Endothelial cell of umbilical vein (primary cell): ENCODE results near the gene STK17B. TPM values are rescaled to one million over a fixed set of nuclear protein-coding genes. Genes with fewer than 3 reads are reported as not detected.

Experiments used
- BruUV-seq: library from RNA; stranded (reverse); fragments of 400-500 nt; replicated peaks from 2 replicates; lab custom pipeline; 2021; lab: Mats Ljungman, UMichigan
- CTCF ChIA-PET: fragments of 300-600, 350-600 bp; sonication (Branson Sonifier 250); formaldehyde crosslinking; loops from one replicate; lab custom pipeline; 2021; ENCODE audit warnings: antibody characterized with exemption, inconsistent platforms; lab: Charles Lee
- POLR2A ChIA-PET: fragments of 300-600, 350-600 bp; sonication (Branson Sonifier 250); formaldehyde crosslinking; loops from one replicate; lab custom pipeline; 2021; ENCODE audit warnings: antibody characterized with exemption, inconsistent platforms; lab: Charles Lee
- DNase-seq: peaks from one replicate; pipeline ENCODE4 v3.0.0-alpha.2; 2011; ENCODE audit warnings: low read depth, low spot score
- FAIRE-seq: peaks from 2 replicates; lab custom pipeline; 2011; peaks lifted over from hg19 to GRCh38; lab: Jason Lieb, UNC
- H2AFZ ChIP-seq: 2 replicates; pipeline ENCODE4 v1.6.0; 2012; ENCODE audit warnings: low read depth, low read length, control low read depth, inconsistent platforms
- H3K27ac ChIP-seq: 2 replicates; pipeline ENCODE4 v1.5.1; 2011; ENCODE audit warnings: low read depth, mild to moderate bottlenecking, control low read depth, low read length, moderate library complexity; ENCODE audit not compliant: insufficient read depth
- H3K27me3 ChIP-seq, 2 experiments: 2 replicates each; pipeline versions ENCODE4 v1.6.0 to v1.6.1; 2011; ENCODE audit warnings: low read length in 2 of 2, mixed read lengths in 1 of 2; ENCODE audit not compliant: control insufficient read depth in 2 of 2, insufficient read depth in 2 of 2
- H3K36me3 ChIP-seq, 2 experiments: 2 replicates in 1 of 2; 3 replicates in 1 of 2; pipeline ENCODE4 v1.5.1; 2011; ENCODE audit warnings: low read length in 2 of 2, mild to moderate bottlenecking in 1 of 2, moderate library complexity in 1 of 2; ENCODE audit not compliant: control insufficient read depth in 2 of 2, insufficient read depth in 2 of 2; ENCODE audit errors: extremely low read depth in 1 of 2
- H3K4me1 ChIP-seq: 3 replicates; pipeline ENCODE4 v1.5.1; 2011; ENCODE audit warnings: mild to moderate bottlenecking, low read length; ENCODE audit not compliant: control insufficient read depth, insufficient read depth; ENCODE audit errors: extremely low read depth
- H3K4me2 ChIP-seq: 2 replicates; pipeline ENCODE4 v1.6.1; 2011; ENCODE audit warnings: low read length, control low read depth, mixed read lengths; ENCODE audit not compliant: insufficient read depth
- H3K4me3 ChIP-seq, 3 experiments: fragments of 200-600 bp in 1 of 3; sonication (generic), shearing (Covaris generic) in 1 of 3; replicated peaks in 1 of 3; 2 replicates each; pipeline ENCODE4 v1.5.1; 2011 to 2016; ENCODE audit warnings: control low read depth in 3 of 3, low read length in 3 of 3, mild to moderate bottlenecking in 2 of 3, inconsistent platforms in 1 of 3, low read depth in 1 of 3, moderate library complexity in 1 of 3; ENCODE audit not compliant: insufficient read depth in 1 of 3
- H3K79me2 ChIP-seq: 2 replicates; pipeline ENCODE4 v1.6.0; 2012; ENCODE audit warnings: low read length, inconsistent platforms; ENCODE audit not compliant: control insufficient read depth, insufficient read depth
- H3K9ac ChIP-seq: replicated peaks from 2 replicates; pipeline ENCODE3; 2011; ENCODE audit warnings: low read length, control low read depth; ENCODE audit not compliant: insufficient read depth; ENCODE audit errors: extremely low read depth
- H3K9me1 ChIP-seq: replicated peaks from 3 replicates; pipeline ENCODE4 v1.6.0; 2011; ENCODE audit warnings: mild to moderate bottlenecking, low read length; ENCODE audit not compliant: control insufficient read depth, insufficient read depth; ENCODE audit errors: extremely low read depth
- H3K9me3 ChIP-seq: replicated peaks from 2 replicates; pipeline ENCODE4 v1.5.1; 2012; ENCODE audit warnings: low read length, inconsistent platforms; ENCODE audit not compliant: control insufficient read depth, insufficient read depth
- H4K20me1 ChIP-seq: replicated peaks from 2 replicates; pipeline ENCODE3; 2011; ENCODE audit warnings: mild to moderate bottlenecking, low read length; ENCODE audit not compliant: control insufficient read depth, insufficient read depth; ENCODE audit errors: extremely low read depth
- CTCF ChIP-seq, 2 donors: IDR thresholded peaks; 1 replicate in 1 of 2; 2 replicates in 1 of 2; pipeline ENCODE4 v1.5.1; 2011; ENCODE audit warnings: low read length in 2 of 2, mild to moderate bottlenecking in 2 of 2, moderate library complexity in 2 of 2, control low read depth in 1 of 2, inconsistent platforms in 1 of 2, low read depth in 1 of 2; ENCODE audit not compliant: insufficient read depth in 1 of 2; ENCODE audit errors: extremely low read depth in 1 of 2
- JUN ChIP-seq: IDR thresholded peaks from 2 replicates; pipeline ENCODE4 v1.6.1; 2011; ENCODE audit warnings: borderline replicate concordance, low read depth; ENCODE audit not compliant: insufficient read length, insufficient read depth
- POLR2AphosphoS5 ChIP-seq: IDR thresholded peaks from 2 replicates; pipeline ENCODE4 v1.6.1; 2012; ENCODE audit warnings: low read depth, mild to moderate bottlenecking, control low read depth, low read length, moderate library complexity; ENCODE audit not compliant: insufficient read depth
- dilution Hi-C: fragments of 300-500 bp; cut with MboI; formaldehyde crosslinking; loops from one replicate; pipeline ENCODE4 v1.15.0; 2019; ENCODE audit warnings: low sequenced_read_pairs; ENCODE audit not compliant: extremely low pct_ligation_motif_present
- intact Hi-C: fragments of 100-400 bp; cut with micrococcal nuclease; formaldehyde crosslinking; loops from one replicate; pipeline ENCODE4 v1.10.0; 2022
- polyA plus RNA-seq, 4 experiments: library from polyadenylated mRNA; depleted of rRNA in 3 of 4; stranded (reverse) in 3 of 4; unstranded in 1 of 4; fragments of >200 nt; gene quantifications; 2 replicates each; pipeline versions ENCODE4 v1.2.1 to v1.2.3, GENCODE V29; 2011 to 2012; ENCODE audit warnings: missing spikeins in 1 of 4
- total RNA-seq: library from RNA; stranded (reverse); gene quantifications from 2 replicates; pipeline ENCODE4 v1.2.3, GENCODE V29; 2021

STK17B gene
- total and polyA plus RNA-seq, 2 donors (not counting 3 experiments of a cell fraction or from before 2014, with no cell fraction given), result 2.5 to 16.6 TPM

GRCh38 chr2:196131384-196131937, 39.9 kb downstream of the STK17B start:
- peaks cover 0 to 3% of the 10 kb centered on the region in 2 experiments for H3K36me3 ChIP-seq
- TF ChIP-seq JUN (no peak), CTCF (IDR thresholded peaks at IDR 0.05; ENCODE audit: extremely low read depth in 1 of 2, insufficient read depth in 1 of 2, low read depth in 1 of 2, low read length in 2 of 2) (peak in 1 of 2 donors; percentile 19)
- peak; percentile 18 for DNase-seq
- intact Hi-C loops, result loop anchor here (1.0 to 5.0 kb wide), 3 partner anchors 39 to 206 kb away; partner anchors contain the start of gene STK17B
- no peak overlapping the region for H3K9ac ChIP-seq
- BruUV-seq, result no TSS peak
- H3K4me1 ChIP-seq, result no peaks in the 10 kb centered on the region
- H3K79me2 ChIP-seq, result no peaks in the 10 kb centered on the region
- dilution Hi-C loops, result no loop called here
- peak; percentile 60 for FAIRE-seq
- no peak overlapping the region for H3K27ac ChIP-seq
- H3K9me3 ChIP-seq, result peaks cover 4% of the 10 kb centered on the region
- POLR2A ChIA-PET, result no interaction called here
- no peak overlapping the region for H3K4me3 ChIP-seq
- H3K4me2 ChIP-seq, result no peak overlapping the region
- CTCF ChIA-PET, result no interaction called here
- H3K9me1 ChIP-seq, result no peaks in the 10 kb centered on the region
- no peaks in the 10 kb centered on the region for H4K20me1 ChIP-seq
- H2AFZ ChIP-seq, result no peak overlapping the region
- no peaks in the 10 kb centered on the region for H3K27me3 ChIP-seq

GRCh38 chr2:196130039-196130825, 41.1 kb downstream of the STK17B start:
- FAIRE-seq (no peak), DNase-seq (no peak)
- BruUV-seq, result no TSS peak
- TF ChIP-seq POLR2AphosphoS5, result no peak
- TF ChIP-seq CTCF (IDR thresholded peaks at IDR 0.05; ENCODE audit: extremely low read depth in 1 of 2, insufficient read depth in 1 of 2, low read depth in 1 of 2, low read length in 2 of 2), result no peak
- no peaks in the 10 kb centered on the region for H3K27me3 ChIP-seq
- no peak overlapping the region for H3K27ac ChIP-seq
- no peaks in the 10 kb centered on the region for H3K79me2 ChIP-seq
- no peaks in the 10 kb centered on the region for H3K9me1 ChIP-seq
- H3K4me2 ChIP-seq, result no peak overlapping the region
- no peaks in the 10 kb centered on the region for H4K20me1 ChIP-seq
- no peak overlapping the region for H3K9ac ChIP-seq
- peaks cover 0 to 3% of the 10 kb centered on the region in 2 experiments for H3K36me3 ChIP-seq
- intact Hi-C loops, result loop anchor here (2.0 to 5.0 kb wide), 2 partner anchors 41 to 207 kb away; partner anchors contain the start of gene STK17B
- ChIA-PET POLR2A (no interaction called here), CTCF (no interaction called here)
- no peaks in the 10 kb centered on the region for H3K4me1 ChIP-seq
- no peak overlapping the region for H2AFZ ChIP-seq
- no peak overlapping the region for H3K4me3 ChIP-seq
- peaks cover 4% of the 10 kb centered on the region for H3K9me3 ChIP-seq
- dilution Hi-C loops, result no loop called here
